GM20000 (cell line): ENCODE measurements around the gene GBA2.

ENCODE experiments used
- DNase-seq: peaks from one replicate; pipeline ENCODE4 v3.0.0; 2012; ENCODE audit warnings: low spot score
- CTCF ChIP-seq: IDR thresholded peaks from 2 replicates; pipeline ENCODE4 v1.5.1; 2012; ENCODE audit warnings: mild to moderate bottlenecking, control low read depth; ENCODE audit errors: extremely low read depth, missing control alignments

The GBA2 gene

GRCh38 chr9:35711501-35712428, 37.3 kb downstream of the GBA2 start:
- peak; percentile 48 for DNase-seq

GRCh38 chr9:35710818-35711500, 38.1 kb downstream of the GBA2 start:
- no peak for TF ChIP-seq CTCF
- DNase-seq = no peak

More at GRCh38 chr9:35711501-35712428, 37.3 kb downstream of the GBA2 start:
- no peak for TF ChIP-seq CTCF

GRCh38 chr9:35708146-35708545, 40.9 kb downstream of the GBA2 start:
- DNase-seq = no peak
- TF ChIP-seq CTCF = no peak

GRCh38 chr9:35706951-35707350, 42.1 kb downstream of the GBA2 start:
- no peak for DNase-seq
- TF ChIP-seq CTCF = no peak

GRCh38 chr9:35705836-35706430, 43.1 kb downstream of the GBA2 start:
- no peak for TF ChIP-seq CTCF
- no peak for DNase-seq

GRCh38 chr9:35705372-35705771, 43.7 kb downstream of the GBA2 start:
- no peak for TF ChIP-seq CTCF
- DNase-seq = no peak
